D721Med (cell line): ENCODE data around the gene SLN.

Experiments used
- DNase-seq: peaks from one replicate; pipeline ENCODE4 v3.0.0; 2011; ENCODE audit warnings: low spot score; ENCODE audit not compliant: insufficient read length
- FAIRE-seq: peaks from 2 replicates; lab custom pipeline; 2011; peaks lifted over from hg19 to GRCh38; lab: Jason Lieb, UNC
- CTCF ChIP-seq: IDR thresholded peaks from 2 replicates; pipeline ENCODE4 v1.5.1; 2012; ENCODE audit warnings: mild to moderate bottlenecking, control low read depth; ENCODE audit not compliant: insufficient read depth; ENCODE audit errors: missing control alignments

Gene SLN

GRCh38 chr11:107697291-107697690, 14.6 kb downstream of the SLN start:
- no peak for TF ChIP-seq CTCF
- no peak for DNase-seq
- FAIRE-seq = no peak

- no peak for TF ChIP-seq CTCF
- FAIRE-seq (no peak), DNase-seq (no peak)
These were observed 15.7 kb downstream of the SLN start for GRCh38 chr11:107696140-107696539.

GRCh38 chr11:107695446-107695845, 16.4 kb downstream of the SLN start:
- DNase-seq (no peak), FAIRE-seq (no peak)
- TF ChIP-seq CTCF = no peak

- no peak for DNase-seq
- no peak for TF ChIP-seq CTCF
- no peak for FAIRE-seq
These were observed 20.7 kb downstream of the SLN start for GRCh38 chr11:107691000-107691750.

- FAIRE-seq = no peak
- TF ChIP-seq CTCF = peak; percentile 73
- DNase-seq = no peak
These were observed 22.3 kb downstream of the SLN start for GRCh38 chr11:107689317-107690202.

- FAIRE-seq (no peak), DNase-seq (no peak)
- no peak for TF ChIP-seq CTCF
These were observed 23.4 kb downstream of the SLN start for GRCh38 chr11:107688322-107688918.

- DNase-seq (no peak), FAIRE-seq (no peak)
- no peak for TF ChIP-seq CTCF
These were observed 28.0 kb downstream of the SLN start for GRCh38 chr11:107683807-107684206.
